Activated CD4-positive, alpha-beta T cell treated with anti-CD3 and anti-CD28 coated beads, Interleukin-2, amount 10 ng/mL, durations not matched to agents 24 days and 14 days (primary cell): ENCODE results near the gene AMIGO1. TPM values are rescaled to one million over a fixed set of nuclear protein-coding genes. Genes with fewer than 3 reads are reported as not detected.
A peak's percentile ranks its signal among the peaks of the same experiment; 100 is the strongest.

Experiments used
- DNase-seq: peaks from one replicate; pipeline ENCODE4 v3.0.0; 2022
- H3K27ac Mint-ChIP-seq: one replicate; pipeline ENCODE4 v1.8.0; 2022; ENCODE audit warnings: mild to moderate bottlenecking, mixed read lengths
- H3K27me3 Mint-ChIP-seq: one replicate; pipeline ENCODE4 v1.8.0; 2022; ENCODE audit warnings: mixed read lengths
- H3K36me3 Mint-ChIP-seq: one replicate; pipeline ENCODE4 v1.8.0; 2022; ENCODE audit warnings: low read depth, mild to moderate bottlenecking, mixed read lengths
- H3K4me1 Mint-ChIP-seq: one replicate; pipeline ENCODE4 v1.8.0; 2021; ENCODE audit warnings: mixed read lengths
- H3K4me3 Mint-ChIP-seq: one replicate; pipeline ENCODE4 v1.8.0; 2022; ENCODE audit warnings: mild to moderate bottlenecking, moderate library complexity, mixed read lengths
- H3K9me3 Mint-ChIP-seq: one replicate; pipeline ENCODE4 v1.8.0; 2021; ENCODE audit warnings: mixed read lengths
- intact Hi-C: fragments of 100-400 bp; cut with micrococcal nuclease; formaldehyde crosslinking; loops from one replicate; pipeline ENCODE4 v1.15.1; 2023
- total RNA-seq: library from RNA; stranded (reverse); gene quantifications from 2 replicates; pipeline ENCODE4 v1.2.3, GENCODE V29; 2022

AMIGO1 gene
- total RNA-seq, 1 donor from 2014 or later = 1.1 TPM

GRCh38 chr1:109527846-109528695 is 18.5 kb upstream of the AMIGO1 start:
- no peak overlapping the region for H3K27ac Mint-ChIP-seq
- H3K9me3 Mint-ChIP-seq = no peaks in the 10 kb centered on the region
- H3K4me3 Mint-ChIP-seq = no peak overlapping the region
- no peaks in the 10 kb centered on the region for H3K36me3 Mint-ChIP-seq
- intact Hi-C loops = no loop called here
- H3K27me3 Mint-ChIP-seq = peaks cover 5% of the 10 kb centered on the region
- no peak for DNase-seq
- peaks cover 23% of the 10 kb centered on the region for H3K4me1 Mint-ChIP-seq

- Mint-ChIP-seq H3K36me3 (no peaks in the 10 kb centered on the region), H3K27me3 (peaks cover 10% of the 10 kb centered on the region), H3K4me1 (peaks cover 16% of the 10 kb centered on the region), H3K4me3 (no peak overlapping the region), H3K27ac (no peak overlapping the region), H3K9me3 (no peaks in the 10 kb centered on the region)
- no peak for DNase-seq
- intact Hi-C loops = no loop called here
Measured at GRCh38 chr1:109527098-109527811, 17.7 kb upstream of the AMIGO1 start.

GRCh38 chr1:109523706-109524105 is 14.2 kb upstream of the AMIGO1 start:
- no peaks in the 10 kb centered on the region for H3K9me3 Mint-ChIP-seq
- no peaks in the 10 kb centered on the region for H3K36me3 Mint-ChIP-seq
- peaks cover 22% of the 10 kb centered on the region for H3K27me3 Mint-ChIP-seq
- DNase-seq = no peak
- H3K27ac Mint-ChIP-seq = no peak overlapping the region
- intact Hi-C loops = no loop called here
- H3K4me1 Mint-ChIP-seq = no peaks in the 10 kb centered on the region
- no peak overlapping the region for H3K4me3 Mint-ChIP-seq

- no peak for DNase-seq
- intact Hi-C loops = no loop called here
- H3K36me3 Mint-ChIP-seq = no peaks in the 10 kb centered on the region
Measured at GRCh38 chr1:109522026-109522425, 12.5 kb upstream of the AMIGO1 start.

GRCh38 chr1:109521002-109521951 is 11.8 kb upstream of the AMIGO1 start:
- Mint-ChIP-seq H3K36me3 (no peaks in the 10 kb centered on the region), H3K9me3 (no peaks in the 10 kb centered on the region), H3K4me1 (no peaks in the 10 kb centered on the region), H3K27ac (no peak overlapping the region), H3K27me3 (peaks cover 22% of the 10 kb centered on the region), H3K4me3 (no peak overlapping the region)
- no peak for DNase-seq
- intact Hi-C loops = no loop called here

More at GRCh38 chr1:109522026-109522425, 12.5 kb upstream of the AMIGO1 start:
- Mint-ChIP-seq H3K9me3 (no peaks in the 10 kb centered on the region), H3K4me3 (no peak overlapping the region), H3K27ac (no peak overlapping the region), H3K27me3 (peaks cover 22% of the 10 kb centered on the region), H3K4me1 (no peaks in the 10 kb centered on the region)

GRCh38 chr1:109517337-109517736 is 7.8 kb upstream of the AMIGO1 start:
- H3K9me3 Mint-ChIP-seq = no peaks in the 10 kb centered on the region
- no peak for DNase-seq
- no peak overlapping the region for H3K4me3 Mint-ChIP-seq
- H3K27me3 Mint-ChIP-seq = peaks cover 21% of the 10 kb centered on the region
- H3K36me3 Mint-ChIP-seq = no peaks in the 10 kb centered on the region
- H3K27ac Mint-ChIP-seq = no peak overlapping the region
- H3K4me1 Mint-ChIP-seq = peaks cover 2% of the 10 kb centered on the region
- intact Hi-C loops = no loop called here

- intact Hi-C loops = no loop called here
- Mint-ChIP-seq H3K4me1 (peaks cover 2% of the 10 kb centered on the region), H3K4me3 (no peak overlapping the region), H3K9me3 (no peaks in the 10 kb centered on the region), H3K27ac (no peak overlapping the region), H3K36me3 (no peaks in the 10 kb centered on the region), H3K27me3 (peaks cover 19% of the 10 kb centered on the region)
- no peak for DNase-seq
Measured at GRCh38 chr1:109516872-109517271, 7.3 kb upstream of the AMIGO1 start.

- Mint-ChIP-seq H3K4me3 (no peak overlapping the region), H3K27me3 (peaks cover 26% of the 10 kb centered on the region), H3K27ac (no peak overlapping the region), H3K9me3 (no peaks in the 10 kb centered on the region), H3K4me1 (peaks cover 8% of the 10 kb centered on the region), H3K36me3 (no peaks in the 10 kb centered on the region)
- no peak for DNase-seq
- intact Hi-C loops = no loop called here
Measured at GRCh38 chr1:109514846-109515245, 5.3 kb upstream of the AMIGO1 start.

GRCh38 chr1:109513110-109513710 is 3.7 kb upstream of the AMIGO1 start:
- intact Hi-C loops = no loop called here

GRCh38 chr1:109508873-109509175 is 703 bp downstream of the AMIGO1 start:
- H3K27me3 Mint-ChIP-seq = peaks cover 42% of the 10 kb centered on the region
- no peak for DNase-seq
- peaks cover 3% of the 10 kb centered on the region for H3K36me3 Mint-ChIP-seq
- intact Hi-C loops = no loop called here
- peak overlapping the region; percentile 86 for H3K4me3 Mint-ChIP-seq
- H3K4me1 Mint-ChIP-seq = peaks cover 28% of the 10 kb centered on the region
- H3K27ac Mint-ChIP-seq = peak overlapping the region; percentile 62
- H3K9me3 Mint-ChIP-seq = no peaks in the 10 kb centered on the region

More at GRCh38 chr1:109513110-109513710, 3.7 kb upstream of the AMIGO1 start:
- DNase-seq = no peak
- no peaks in the 10 kb centered on the region for H3K36me3 Mint-ChIP-seq
- no peak overlapping the region for H3K4me3 Mint-ChIP-seq
- H3K27me3 Mint-ChIP-seq = peaks cover 37% of the 10 kb centered on the region
- H3K27ac Mint-ChIP-seq = no peak overlapping the region
- no peaks in the 10 kb centered on the region for H3K9me3 Mint-ChIP-seq
- H3K4me1 Mint-ChIP-seq = peaks cover 15% of the 10 kb centered on the region

- DNase-seq = no peak
- H3K4me3 Mint-ChIP-seq = peak overlapping the region; percentile 86
- no peaks in the 10 kb centered on the region for H3K9me3 Mint-ChIP-seq
- H3K4me1 Mint-ChIP-seq = peaks cover 28% of the 10 kb centered on the region
- intact Hi-C loops = no loop called here
- peaks cover 3% of the 10 kb centered on the region for H3K36me3 Mint-ChIP-seq
- H3K27me3 Mint-ChIP-seq = peaks cover 40% of the 10 kb centered on the region
- peak overlapping the region; percentile 62 for H3K27ac Mint-ChIP-seq
Measured at GRCh38 chr1:109508001-109508872, 1.3 kb downstream of the AMIGO1 start.

GRCh38 chr1:109504974-109505373 is 4.6 kb downstream of the AMIGO1 start:
- Mint-ChIP-seq H3K36me3 (peaks cover 13% of the 10 kb centered on the region), H3K27ac (no peak overlapping the region), H3K27me3 (peaks cover 21% of the 10 kb centered on the region), H3K4me1 (peaks cover 55% of the 10 kb centered on the region), H3K4me3 (no peak overlapping the region), H3K9me3 (no peaks in the 10 kb centered on the region)
- no peak for DNase-seq
- intact Hi-C loops = no loop called here

- Mint-ChIP-seq H3K27me3 (peaks cover 16% of the 10 kb centered on the region), H3K9me3 (no peaks in the 10 kb centered on the region), H3K4me1 (peaks cover 60% of the 10 kb centered on the region), H3K27ac (no peak overlapping the region), H3K36me3 (peaks cover 20% of the 10 kb centered on the region), H3K4me3 (peak overlapping the region; percentile 65)
- no peak for DNase-seq
- intact Hi-C loops = no loop called here
Measured at GRCh38 chr1:109503935-109504334, 5.6 kb downstream of the AMIGO1 start.
